NCI-H82 treated with DMSO at 0.1 percent for 48 hours (cell line): ENCODE data around the gene HEMGN.

Source experiments
- DNase-seq: peaks from one replicate; lab custom pipeline; 2025; ENCODE audit not compliant: unreplicated experiment; lab: John Stamatoyannopoulos, UW

Gene HEMGN

DNA sequence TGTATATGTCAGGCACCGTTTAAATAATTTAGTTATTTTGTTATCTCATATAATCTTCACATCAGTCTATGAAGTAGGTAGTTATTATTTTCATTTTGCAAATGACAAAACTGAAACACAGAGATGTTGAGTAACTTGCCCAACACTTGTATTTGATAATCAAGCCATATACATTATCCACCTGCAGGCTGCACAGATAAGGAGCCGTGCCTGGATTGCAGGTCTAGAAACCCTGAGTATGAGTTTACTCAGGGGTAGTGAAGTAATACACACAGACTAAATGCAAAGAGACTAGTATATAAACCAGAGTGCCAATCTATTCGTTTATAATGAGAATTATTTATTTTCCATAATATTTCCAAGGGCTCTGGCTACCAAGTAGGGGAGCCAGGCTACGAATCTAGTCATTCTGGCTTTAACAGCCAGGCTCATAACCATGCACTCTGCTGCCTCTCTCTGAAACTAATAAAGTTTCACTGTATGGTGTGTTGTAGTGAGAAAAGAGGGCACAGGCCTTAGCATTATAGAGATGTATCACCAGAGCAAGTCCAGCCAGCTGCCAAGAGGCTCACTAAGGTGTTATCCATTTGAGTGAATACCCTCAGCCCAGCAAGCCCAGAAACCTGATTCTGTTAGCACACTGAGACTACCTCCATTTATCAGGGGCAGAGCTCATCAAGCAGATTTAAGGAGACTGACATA lies 4.5 kb downstream of the HEMGN start:
- no peak for DNase-seq

DNA sequence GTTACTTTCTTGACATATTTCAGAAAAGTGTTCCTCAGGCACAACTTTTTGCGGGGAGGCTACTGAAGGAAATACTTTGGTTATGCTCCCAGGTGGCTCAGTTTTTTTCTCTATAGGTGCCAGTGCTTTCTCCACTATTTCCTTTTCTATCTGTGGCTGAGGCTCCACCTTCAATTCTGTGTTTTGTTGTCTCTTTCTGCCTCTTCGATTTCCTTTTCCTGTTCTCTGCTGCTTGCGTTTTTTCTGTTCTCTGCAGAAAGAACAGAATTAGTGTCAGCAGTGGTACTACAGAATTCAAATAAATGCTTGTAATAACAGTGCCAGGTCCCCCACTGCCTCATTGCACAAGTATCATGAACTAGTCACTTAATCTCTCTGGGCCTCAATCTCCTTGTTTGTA lies 7.0 kb downstream of the HEMGN start:
- no peak for DNase-seq

DNA sequence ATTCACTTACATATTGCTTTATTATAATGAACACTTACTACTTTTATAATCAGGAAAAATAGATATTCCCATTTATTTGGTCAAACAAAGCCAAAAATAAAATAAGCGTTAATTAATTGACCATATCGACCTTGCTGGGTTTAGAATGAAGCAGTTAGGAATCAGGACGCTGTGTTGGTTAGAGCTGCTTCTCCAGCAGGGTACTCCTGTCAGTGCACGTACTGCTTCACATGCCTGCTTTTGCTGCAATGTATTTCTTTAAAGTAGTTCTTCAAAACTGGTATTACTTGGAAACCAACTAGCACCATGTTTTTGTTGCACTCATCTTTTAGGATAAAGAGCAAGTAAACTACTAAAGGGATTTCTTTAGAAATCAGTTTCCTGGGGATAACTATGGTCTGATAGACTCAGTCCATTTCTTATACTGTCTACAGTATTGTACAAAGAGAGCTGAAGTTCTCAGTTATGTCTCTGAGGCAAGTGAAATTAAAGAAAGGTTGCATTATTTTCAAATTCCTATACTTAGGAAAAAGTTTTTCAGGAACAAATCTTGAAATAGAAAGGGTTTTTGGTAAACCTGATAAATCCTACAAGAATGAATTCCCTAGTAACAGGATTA lies 8.9 kb downstream of the HEMGN start:
- no peak for DNase-seq

DNA sequence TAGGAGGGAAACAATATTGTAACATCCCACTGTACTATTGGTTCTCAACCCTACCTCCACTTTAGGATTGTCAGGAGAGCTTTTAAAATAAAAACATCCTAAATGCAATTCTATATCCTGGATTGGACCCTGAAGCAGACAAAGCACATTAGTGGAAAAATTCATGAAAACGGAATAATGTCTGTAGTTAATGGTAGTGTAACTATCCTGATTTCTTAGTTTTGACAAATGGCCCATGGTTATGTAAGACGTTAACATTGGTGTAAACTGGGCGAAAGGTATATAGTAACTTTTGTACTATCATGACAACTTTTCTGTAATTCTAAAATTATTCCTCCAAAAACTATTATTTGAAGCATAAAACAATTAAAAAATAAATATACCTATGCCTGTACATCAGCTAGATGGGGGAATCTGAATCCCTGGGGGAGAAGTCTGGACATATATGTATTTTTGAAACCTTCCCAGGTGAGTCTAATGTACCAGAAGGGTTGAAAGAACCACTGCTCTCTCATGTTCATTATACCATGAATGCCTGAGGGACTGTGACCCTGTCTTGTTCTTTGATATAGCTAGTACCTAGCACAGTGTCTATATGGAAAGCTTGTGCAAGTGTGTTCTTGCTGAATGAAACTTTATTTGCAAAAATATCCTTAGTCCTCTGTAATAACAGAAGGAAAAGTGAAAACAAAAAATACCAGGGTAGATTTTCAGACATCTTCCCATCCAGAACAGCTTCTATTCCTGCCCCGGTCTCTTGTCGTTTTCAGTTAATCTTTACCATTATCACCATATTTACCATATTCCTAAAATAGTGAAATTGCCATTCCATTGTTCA lies 12.3 kb downstream of the HEMGN start:
- no peak for DNase-seq

DNA sequence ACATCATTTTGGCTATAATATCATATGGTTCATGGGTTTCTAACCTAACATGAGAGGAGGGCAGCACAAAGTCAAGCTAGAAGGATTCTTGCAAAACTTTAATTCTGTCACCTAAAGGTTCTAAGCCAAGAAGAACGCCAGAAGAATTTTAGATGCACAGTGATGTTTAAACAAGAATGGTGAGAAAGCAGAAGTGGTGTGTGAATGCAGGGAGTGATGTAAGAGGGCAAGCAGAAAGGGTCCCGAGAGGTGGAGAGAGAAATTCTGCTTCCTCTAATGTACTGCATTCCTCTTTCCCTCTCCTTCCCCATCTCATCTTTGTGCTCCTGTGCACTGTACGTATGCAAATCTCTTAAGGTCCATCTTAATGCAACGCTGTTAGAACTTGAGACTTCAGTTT lies 13.6 kb downstream of the HEMGN start:
- DNase-seq: no peak

DNA sequence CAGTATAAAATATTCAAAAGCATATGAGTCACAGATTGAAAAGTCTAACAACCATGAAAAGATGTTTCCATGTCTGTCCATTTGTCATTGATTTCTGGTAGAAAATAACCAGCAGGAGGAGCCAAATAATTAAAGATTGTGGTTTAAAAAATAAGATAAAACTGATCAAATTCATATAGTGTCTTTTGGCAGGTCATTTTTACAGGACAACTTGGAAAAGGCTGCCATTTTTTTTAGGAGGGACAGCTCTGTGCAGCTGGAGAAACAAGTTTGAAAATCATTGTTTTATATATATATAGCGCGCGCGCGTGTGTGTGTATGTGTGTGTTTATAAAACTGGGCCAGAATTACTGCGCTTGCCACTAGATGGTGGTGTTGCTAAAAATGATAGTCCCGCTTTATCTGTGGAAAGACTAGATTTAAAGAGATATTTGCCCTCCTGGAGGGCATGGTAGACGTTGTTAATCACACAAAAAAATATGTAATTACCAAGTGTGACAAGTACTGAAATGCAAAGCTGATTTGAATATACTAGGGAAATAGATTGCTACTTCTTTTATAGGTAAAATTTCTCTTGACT lies 14.4 kb downstream of the HEMGN start:
- DNase-seq: peak; percentile 56

DNA sequence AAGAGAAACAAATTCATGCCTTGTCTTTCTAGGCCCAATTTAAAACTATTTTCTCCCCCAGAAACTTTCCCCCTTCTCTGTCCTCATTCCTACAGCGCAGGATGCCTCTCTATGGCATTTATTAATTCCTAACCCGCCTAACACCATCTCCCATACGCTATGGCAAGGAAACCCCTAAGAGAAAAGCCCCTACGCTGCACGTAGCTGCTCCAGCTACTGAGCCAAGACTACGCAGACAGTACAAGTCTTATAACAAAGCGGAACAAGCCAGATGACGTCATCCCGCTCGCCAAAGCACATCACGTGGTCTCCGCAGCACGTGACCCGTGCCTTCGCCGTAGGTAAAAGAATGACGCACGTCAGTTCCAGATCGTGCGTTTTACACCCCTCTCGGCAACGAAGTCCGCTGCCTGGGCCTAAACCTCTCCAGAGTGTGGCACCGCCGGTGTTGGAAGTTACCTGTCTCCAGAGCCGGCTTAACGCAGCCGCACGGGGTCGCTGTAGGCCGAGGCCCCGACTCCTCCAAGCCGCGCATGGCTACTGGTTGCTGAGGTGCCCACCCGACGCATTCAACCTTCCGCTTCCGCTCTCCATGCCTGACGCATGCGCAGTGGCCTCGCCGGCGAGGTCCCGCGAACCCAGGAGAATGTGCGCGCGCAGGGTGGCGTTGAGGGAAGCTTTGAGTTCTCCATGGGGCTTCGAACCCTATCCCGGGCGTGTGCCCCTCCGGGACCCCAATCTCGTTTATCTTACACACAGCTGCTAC lies 15.8 kb downstream of the HEMGN start, which contains the start of gene TRMO:
TRMO (minus strand) TSS at position 542 of the 766 bp plus-strand sequence; CDS start at position 535, 7 bp downstream.
- peak; percentile 89 for DNase-seq

DNA sequence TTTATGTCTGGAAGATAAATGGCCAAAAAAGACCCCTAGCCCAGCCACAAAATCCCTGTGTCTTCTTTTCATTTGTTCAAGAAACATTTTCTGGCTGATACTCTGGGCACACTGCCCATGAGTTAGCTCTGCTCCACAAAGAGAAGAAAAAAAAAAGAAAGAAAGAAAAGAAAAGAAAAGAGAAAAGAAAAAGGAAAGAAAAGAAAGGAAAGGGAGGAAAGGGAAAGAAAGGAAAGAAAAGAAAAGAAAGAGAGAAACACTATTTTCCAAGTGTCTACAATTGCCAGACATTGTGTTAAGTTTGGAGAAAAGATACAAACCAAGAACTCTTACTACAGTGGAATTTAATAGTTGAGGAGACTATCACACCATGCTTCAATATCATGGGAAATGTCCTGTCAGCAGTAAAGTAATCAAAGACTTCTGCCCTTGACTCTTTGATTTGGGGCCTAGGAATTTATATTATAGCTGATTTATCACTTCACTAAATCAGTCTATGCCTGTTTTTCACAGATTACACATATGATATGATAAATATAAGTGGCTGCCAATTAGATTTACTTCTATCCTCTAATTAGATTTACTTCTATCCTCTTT lies 18.7 kb downstream of the HEMGN start:
- DNase-seq: peak; percentile 8

DNA sequence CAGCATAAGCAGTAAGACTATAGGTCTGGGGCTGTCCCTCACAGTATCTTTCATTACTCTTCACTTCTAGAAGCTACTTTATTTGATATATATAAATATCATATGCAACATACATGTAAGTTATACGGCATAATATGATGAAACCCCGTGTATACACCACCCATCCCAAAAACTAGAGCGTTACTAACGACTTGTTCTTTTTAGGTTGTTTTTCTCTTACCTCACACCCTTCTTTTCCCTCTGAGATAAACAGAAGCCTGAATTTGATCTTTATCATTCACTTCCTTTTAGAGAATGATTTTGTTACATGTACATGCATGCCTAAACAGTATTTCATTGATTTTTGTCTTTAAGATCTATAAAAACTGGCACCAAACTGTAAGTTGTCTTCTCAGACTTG lies 19.4 kb downstream of the HEMGN start:
- DNase-seq: no peak

DNA sequence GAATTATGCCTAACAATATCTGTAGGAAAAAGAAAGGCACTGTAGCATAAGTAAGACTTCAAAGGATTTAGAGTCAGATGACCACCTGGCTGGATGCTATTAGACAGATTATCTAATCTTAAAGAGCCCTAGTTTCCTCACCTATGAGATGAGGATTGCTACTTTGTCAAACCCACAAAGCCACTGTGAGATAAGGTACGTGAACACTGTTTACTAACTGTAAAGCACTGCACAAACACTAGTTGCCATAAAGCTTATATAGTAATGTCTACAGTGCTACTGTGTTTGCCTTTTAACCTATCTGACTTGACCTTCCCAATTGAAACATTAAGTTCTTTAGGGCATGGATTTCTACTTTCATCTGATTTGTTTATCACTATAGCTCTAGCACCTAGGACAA lies 26.0 kb downstream of the HEMGN start:
- no peak for DNase-seq

DNA sequence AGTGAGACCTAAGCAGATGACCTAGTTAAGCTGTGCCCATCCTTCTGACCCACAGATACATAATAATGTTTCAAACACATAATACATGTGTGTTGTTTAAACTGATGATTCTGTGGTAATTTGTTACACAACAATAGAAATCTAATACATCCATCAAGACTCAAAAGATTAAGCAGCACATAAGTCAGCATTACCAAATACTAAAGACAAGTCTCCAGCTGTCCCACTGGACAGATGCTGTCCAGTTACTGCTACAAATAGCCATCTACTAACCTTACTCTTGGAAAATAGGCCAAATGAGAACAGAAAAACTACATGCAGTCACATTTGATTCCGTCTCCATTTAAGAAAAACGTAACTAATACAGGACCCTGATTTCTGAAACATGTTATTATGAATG lies 26.4 kb downstream of the HEMGN start:
- no peak for DNase-seq

DNA sequence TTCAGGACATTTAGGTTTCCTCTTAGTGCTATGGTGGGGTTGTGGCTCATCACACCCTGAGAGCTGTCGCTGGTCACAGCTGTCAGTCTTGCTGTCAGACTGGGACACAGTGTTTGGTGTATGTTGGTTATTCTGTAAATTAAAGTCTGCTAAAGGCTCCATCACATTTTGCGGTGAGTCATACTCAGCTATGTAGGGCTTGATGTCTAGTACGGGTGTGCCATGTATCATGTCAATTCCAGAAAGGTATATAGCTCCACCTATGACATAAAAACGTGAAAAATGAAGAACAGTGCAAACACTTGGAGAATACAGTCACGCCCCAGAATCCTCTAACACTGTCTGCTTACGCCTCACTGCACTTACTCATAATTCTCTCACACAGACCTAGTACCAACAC lies 27.6 kb downstream of the HEMGN start:
- DNase-seq: no peak

DNA sequence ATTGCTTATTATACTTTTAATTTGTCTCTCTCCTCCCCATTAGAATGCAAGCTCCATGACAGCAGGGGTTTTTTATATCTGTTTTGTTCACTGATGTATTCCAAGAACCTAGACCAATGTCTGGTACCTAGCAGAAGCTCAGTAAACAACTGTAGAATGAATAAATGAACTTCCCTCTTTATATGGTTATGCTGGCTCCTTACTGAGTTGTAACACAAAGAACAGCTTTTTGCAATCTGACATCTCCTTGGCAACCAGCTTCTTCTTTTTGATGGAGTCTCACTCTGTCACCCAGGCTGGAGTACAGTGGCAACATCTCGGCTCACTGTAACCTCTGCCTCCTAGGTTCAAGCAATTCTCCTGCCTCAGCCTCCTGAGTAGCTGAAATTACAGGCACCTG lies 29.3 kb downstream of the HEMGN start:
- DNase-seq: no peak

DNA sequence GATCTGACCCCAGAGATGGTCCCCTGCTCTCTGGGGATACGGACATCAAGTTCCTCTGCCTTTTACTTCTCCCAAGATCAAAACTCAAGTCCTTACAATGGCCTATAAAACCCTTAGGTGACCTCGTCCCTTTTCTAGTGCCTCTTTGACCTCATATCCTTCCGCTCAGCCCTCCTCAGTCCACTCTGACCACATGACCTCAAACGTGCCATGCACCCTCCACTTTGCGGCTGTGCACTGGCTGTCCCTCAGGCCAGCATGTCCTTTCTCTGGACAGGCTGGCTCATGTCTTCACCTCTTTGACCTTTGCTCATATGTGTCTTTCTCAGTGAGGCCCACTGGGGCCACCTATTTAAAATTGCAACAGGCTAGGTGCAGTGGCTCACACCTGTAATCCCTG lies 30.3 kb downstream of the HEMGN start:
- no peak for DNase-seq

DNA sequence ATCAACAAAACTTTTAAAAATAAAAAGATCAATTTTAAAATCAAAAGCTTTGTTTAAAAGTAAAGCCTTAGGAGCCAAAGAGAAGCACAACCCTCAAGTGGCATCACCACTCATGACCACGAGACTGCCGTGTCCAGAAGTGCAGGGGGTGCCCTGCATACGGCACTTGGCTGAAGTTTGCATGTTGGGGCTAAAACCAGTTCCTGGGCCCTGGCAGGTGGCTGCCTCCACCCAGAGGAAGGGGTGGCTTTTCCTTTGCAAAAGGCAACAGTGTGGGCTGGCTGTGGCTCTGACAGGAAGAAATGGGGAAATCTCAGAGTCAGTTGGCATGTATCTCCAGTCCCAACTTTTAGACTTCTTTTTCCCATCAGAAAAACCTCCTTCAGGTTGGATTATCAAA lies 30.9 kb downstream of the HEMGN start:
- DNase-seq: no peak

DNA sequence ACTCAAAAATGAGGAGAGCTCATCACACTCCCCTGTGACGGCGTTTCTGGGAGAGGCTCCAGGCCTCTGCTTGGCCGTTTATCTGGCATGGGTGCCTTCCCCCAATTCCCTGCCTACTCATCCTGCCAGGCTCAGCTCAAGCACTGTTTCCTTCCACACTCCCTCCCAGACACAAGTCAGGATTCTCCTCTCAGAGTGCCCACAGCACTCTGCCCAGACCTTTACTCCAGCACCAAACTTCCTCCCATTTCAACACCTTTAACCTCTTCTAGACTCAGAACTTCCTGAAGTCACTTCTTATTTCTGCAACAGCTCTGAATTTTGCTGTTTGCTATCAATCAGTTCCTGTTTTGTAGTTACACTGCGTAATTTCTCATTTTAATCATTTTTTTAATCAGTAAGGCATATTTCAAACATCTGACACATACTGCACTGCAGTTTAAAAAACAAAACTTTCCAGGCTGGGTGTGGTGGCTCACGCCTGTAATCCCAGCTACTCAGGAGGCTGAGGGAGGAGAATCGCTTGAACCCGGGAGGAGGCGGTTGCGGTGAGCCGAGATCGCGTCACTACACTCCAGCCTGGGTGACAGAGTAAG lies 31.6 kb downstream of the HEMGN start:
- no peak for DNase-seq

DNA sequence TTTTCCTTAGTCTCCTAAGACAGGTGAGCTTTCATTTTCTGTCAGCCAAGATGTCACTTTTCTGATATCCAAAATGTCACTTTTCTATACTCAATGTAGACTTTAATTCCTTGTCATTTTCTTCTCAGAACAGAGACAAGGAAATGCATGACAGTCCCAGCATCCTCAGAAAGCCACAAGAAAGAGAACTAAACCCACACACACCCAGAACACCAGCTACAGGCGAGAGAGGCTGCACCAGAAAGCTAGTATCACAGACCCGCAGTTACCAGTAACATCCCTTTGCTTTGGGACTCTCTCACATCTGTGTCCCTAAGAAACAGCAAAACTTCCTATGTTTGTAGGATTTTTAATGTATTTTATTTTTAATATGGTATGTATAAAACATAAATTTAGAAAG lies 32.7 kb downstream of the HEMGN start:
- DNase-seq: no peak

DNA sequence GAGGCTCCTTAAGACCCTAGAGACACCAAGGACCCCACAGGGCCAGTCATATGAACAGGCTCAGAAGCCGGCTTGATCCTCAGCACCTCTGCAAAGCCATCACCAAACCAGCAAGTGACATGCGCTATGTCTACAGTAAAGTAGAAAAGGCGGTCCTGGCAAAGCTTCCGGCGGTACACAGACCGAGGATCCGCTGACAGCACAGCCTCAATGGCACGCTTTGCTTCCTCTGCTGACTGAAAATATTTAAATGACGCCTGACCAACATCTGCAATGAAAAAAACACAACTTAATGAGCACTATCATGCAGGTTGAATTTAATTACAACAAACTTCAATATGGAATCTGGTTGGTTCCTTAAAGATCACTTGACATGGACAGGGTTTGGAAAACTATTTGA lies 33.2 kb downstream of the HEMGN start:
- DNase-seq: no peak

DNA sequence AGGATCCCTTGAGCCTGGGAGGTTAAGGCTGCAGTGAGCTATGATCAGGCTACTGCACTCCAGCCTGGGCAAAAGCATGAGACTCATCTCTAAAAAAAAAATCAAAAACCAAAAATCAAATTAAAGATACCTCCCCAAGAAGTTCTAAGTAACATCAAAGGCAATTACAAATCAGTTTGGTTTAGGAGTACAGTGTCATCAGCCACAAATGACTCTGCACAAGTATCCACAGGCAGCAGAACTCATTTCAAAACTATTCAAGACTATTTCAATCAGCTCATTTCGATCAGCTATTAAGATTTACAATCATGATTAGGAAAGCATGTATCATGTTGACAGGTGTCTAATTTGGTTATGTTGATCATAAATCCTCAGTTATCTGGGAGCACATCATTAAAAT lies 34.8 kb downstream of the HEMGN start:
- DNase-seq: no peak
